GM11168 (cell line): ENCODE results near the gene SH3YL1.
"Not testable (repeated sequence)": the region's sequence is repeated elsewhere in the genome, so short reads cannot be mapped to it uniquely, and the experiment has no call there.

Experiments used
- in situ Hi-C: fragments of 300-500 bp; cut with MboI; formaldehyde crosslinking; loops from one replicate; pipeline ENCODE4 v1.12.0; 2022; ENCODE audit warnings: low sequenced_read_pairs; ENCODE audit not compliant: unreplicated experiment

SH3YL1 gene

GRCh38 chr2:191311-192190, 72.3 kb downstream of the SH3YL1 start:
- in situ Hi-C loops, result no loop called here

GRCh38 chr2:187825-188224, 76.0 kb downstream of the SH3YL1 start:
- in situ Hi-C loops, result no loop called here

- in situ Hi-C loops, result no loop called here
These were observed 78.6 kb downstream of the SH3YL1 start for GRCh38 chr2:185221-185620.

- in situ Hi-C loops, result no loop called here
These were observed 79.1 kb downstream of the SH3YL1 start for GRCh38 chr2:184695-185094.

GRCh38 chr2:182509-183122, 81.2 kb downstream of the SH3YL1 start:
- in situ Hi-C loops, result no loop called here

- in situ Hi-C loops, result no loop called here
These were observed 83.5 kb downstream of the SH3YL1 start for GRCh38 chr2:180311-180710.

- in situ Hi-C loops, result no loop called here
These were observed 83.9 kb downstream of the SH3YL1 start for GRCh38 chr2:179886-180285.

GRCh38 chr2:177733-178132, 86.1 kb downstream of the SH3YL1 start:
- in situ Hi-C loops, result no loop called here

GRCh38 chr2:176917-177316, 86.9 kb downstream of the SH3YL1 start:
- in situ Hi-C loops, result no loop called here

GRCh38 chr2:175880-176820, 87.7 kb downstream of the SH3YL1 start:
- in situ Hi-C loops, result no loop called here

- in situ Hi-C loops, result no loop called here
These were observed 88.6 kb downstream of the SH3YL1 start for GRCh38 chr2:175161-175786.

GRCh38 chr2:172120-172519, 91.7 kb downstream of the SH3YL1 start:
- in situ Hi-C loops, result not testable (repeated sequence)

- in situ Hi-C loops, result no loop called here
These were observed 94.1 kb downstream of the SH3YL1 start for GRCh38 chr2:169741-170140.
